Measurements from ENCODE around the gene TESK1. TPM values are rescaled to one million over a fixed set of nuclear protein-coding genes. Genes with fewer than 3 reads are reported as not detected.
"Not testable (repeated sequence)": the region's sequence is repeated elsewhere in the genome, so short reads cannot be mapped to it uniquely, and the experiment has no call there.

Gene TESK1
- total RNA-seq, 1 donor from 2014 or later = 24.5 TPM

GRCh38 chr9:35609001-35609819, 4.1 kb downstream of the TESK1 start:
- Histone ChIP-seq H3K27me3 (ENCODE audit: control insufficient read depth, insufficient read depth, low read length) (no peaks in the 10 kb centered on the region), H3K4me3 (ENCODE audit: low read depth, low read length) (no peak overlapping the region), H3K36me3 (ENCODE audit: control insufficient read depth, insufficient read depth, low read length) (peaks cover 2% of the 10 kb centered on the region)
- no peak for DNase-seq (ENCODE audit: low read depth)
- TF ChIP-seq, protein P1, sequence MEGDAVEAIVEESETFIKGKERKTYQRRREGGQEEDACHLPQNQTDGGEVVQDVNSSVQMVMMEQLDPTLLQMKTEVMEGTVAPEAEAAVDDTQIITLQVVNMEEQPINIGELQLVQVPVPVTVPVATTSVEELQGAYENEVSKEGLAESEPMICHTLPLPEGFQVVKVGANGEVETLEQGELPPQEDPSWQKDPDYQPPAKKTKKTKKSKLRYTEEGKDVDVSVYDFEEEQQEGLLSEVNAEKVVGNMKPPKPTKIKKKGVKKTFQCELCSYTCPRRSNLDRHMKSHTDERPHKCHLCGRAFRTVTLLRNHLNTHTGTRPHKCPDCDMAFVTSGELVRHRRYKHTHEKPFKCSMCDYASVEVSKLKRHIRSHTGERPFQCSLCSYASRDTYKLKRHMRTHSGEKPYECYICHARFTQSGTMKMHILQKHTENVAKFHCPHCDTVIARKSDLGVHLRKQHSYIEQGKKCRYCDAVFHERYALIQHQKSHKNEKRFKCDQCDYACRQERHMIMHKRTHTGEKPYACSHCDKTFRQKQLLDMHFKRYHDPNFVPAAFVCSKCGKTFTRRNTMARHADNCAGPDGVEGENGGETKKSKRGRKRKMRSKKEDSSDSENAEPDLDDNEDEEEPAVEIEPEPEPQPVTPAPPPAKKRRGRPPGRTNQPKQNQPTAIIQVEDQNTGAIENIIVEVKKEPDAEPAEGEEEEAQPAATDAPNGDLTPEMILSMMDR (IDR thresholded peaks at IDR 0.05; ENCODE audit: insufficient read depth, low read length, poor library complexity, severe bottlenecking) = no peak

- H3K27me3 ChIP-seq (ENCODE audit: control insufficient read depth, insufficient read depth, low read length) = no peaks in the 10 kb centered on the region
- no peak for DNase-seq (ENCODE audit: low read depth)
- H3K36me3 ChIP-seq (ENCODE audit: control insufficient read depth, insufficient read depth, low read length) = peaks cover 2% of the 10 kb centered on the region
- TF ChIP-seq, protein P1 (IDR thresholded peaks at IDR 0.05; ENCODE audit: insufficient read depth, low read length, poor library complexity, severe bottlenecking) = no peak
- H3K4me3 ChIP-seq (ENCODE audit: low read depth, low read length) = no peak overlapping the region
These were observed 4.7 kb downstream of the TESK1 start for GRCh38 chr9:35609820-35610163.

GRCh38 chr9:35611230-35611797, 6.3 kb downstream of the TESK1 start:
- Histone ChIP-seq H3K27me3 (ENCODE audit: control insufficient read depth, insufficient read depth, low read length) (peaks cover 7% of the 10 kb centered on the region), H3K4me3 (ENCODE audit: low read depth, low read length) (no peak overlapping the region), H3K36me3 (ENCODE audit: control insufficient read depth, insufficient read depth, low read length) (peaks cover 2% of the 10 kb centered on the region)
- no peak for DNase-seq (ENCODE audit: low read depth)
- TF ChIP-seq, protein P1 (IDR thresholded peaks at IDR 0.05; ENCODE audit: insufficient read depth, low read length, poor library complexity, severe bottlenecking) = peak; percentile 79

DNA sequence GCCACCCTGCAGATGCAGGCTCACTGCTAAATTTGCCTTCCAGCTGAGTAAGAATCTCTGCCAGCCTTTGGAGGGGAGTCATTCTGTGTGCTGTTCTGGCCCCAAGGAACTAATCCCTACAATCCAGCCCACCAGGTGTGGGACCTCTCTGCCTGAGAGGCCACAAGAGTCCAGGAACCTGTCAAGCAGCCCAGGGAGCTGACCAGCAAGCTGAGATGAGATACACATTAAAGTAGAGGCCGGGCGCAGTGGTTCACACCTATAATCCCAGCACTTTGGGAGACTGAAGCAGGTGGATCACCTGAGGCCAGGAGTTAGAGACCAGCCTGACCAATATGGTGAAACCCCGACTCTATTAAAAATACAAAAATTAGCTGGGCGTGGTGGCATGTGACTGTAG, 7.0 kb downstream of the TESK1 start:
- not testable (repeated sequence) for H3K4me3 ChIP-seq (ENCODE audit: low read depth, low read length); DNase-seq (ENCODE audit: low read depth); H3K36me3 ChIP-seq (ENCODE audit: control insufficient read depth, insufficient read depth, low read length)
- H3K27me3 ChIP-seq (ENCODE audit: control insufficient read depth, insufficient read depth, low read length) = peaks cover 14% of the 10 kb centered on the region

- DNase-seq (ENCODE audit: low read depth) = no peak
- TF ChIP-seq, protein P1 (IDR thresholded peaks at IDR 0.05; ENCODE audit: insufficient read depth, low read length, poor library complexity, severe bottlenecking) = no peak
- Histone ChIP-seq H3K36me3 (ENCODE audit: control insufficient read depth, insufficient read depth, low read length) (peaks cover 2% of the 10 kb centered on the region), H3K4me3 (ENCODE audit: low read depth, low read length) (no peak overlapping the region), H3K27me3 (ENCODE audit: control insufficient read depth, insufficient read depth, low read length) (peaks cover 18% of the 10 kb centered on the region)
These were observed 7.8 kb downstream of the TESK1 start for GRCh38 chr9:35612843-35613242.

DNA sequence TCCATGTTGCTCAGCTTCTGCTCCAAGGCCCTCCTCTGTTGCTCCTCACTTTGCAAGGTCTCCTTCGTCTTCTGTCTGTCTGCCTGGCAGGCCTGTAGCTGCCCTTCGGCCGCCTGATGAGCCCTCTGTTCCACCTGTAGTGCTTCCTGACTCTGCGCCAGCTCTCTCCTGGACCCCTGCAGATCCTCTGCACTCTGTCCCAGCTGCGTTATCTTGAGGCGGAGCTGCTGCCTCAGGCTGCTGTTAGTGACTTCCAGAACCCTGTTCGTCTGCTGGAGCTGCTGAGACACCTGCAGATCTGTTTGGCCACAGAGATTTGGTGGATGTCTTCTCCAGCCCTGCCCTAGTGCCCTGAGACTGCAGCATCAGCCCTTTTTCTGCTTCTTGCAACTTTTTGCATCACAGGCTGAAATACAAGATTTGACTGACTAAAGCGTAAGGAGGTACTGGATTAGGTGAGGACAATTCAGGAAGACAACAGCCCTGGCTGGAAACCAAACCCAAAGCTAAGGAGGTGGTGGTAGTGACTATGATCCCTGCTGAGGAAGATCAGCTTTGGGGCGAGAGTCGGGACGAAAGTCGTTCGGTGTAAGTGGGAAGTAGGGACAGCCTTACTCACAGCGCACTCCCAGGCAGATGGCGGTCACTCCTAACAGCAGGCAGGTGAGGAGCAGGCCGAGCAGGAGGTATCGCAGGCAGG, 11.1 kb downstream of the TESK1 start:
- TF ChIP-seq, protein P1 (IDR thresholded peaks at IDR 0.05; ENCODE audit: insufficient read depth, low read length, poor library complexity, severe bottlenecking) = no peak
- H3K27me3 ChIP-seq (ENCODE audit: control insufficient read depth, insufficient read depth, low read length) = peaks cover 19% of the 10 kb centered on the region
- DNase-seq (ENCODE audit: low read depth) = no peak

More for the DNA sequence above, 11.1 kb downstream of the TESK1 start:
- no peaks in the 10 kb centered on the region for H3K36me3 ChIP-seq (ENCODE audit: control insufficient read depth, insufficient read depth, low read length)
- H3K4me3 ChIP-seq (ENCODE audit: low read depth, low read length) = no peak overlapping the region

All from kidney epithelial cell (primary cell).